HCEC 1CT (cell line): Measurements from ENCODE around the gene VWA7.

Experiments
- DNase-seq: peaks from one replicate; pipeline ENCODE4 v3.0.0-alpha.2; 2017

The VWA7 gene

DNA sequence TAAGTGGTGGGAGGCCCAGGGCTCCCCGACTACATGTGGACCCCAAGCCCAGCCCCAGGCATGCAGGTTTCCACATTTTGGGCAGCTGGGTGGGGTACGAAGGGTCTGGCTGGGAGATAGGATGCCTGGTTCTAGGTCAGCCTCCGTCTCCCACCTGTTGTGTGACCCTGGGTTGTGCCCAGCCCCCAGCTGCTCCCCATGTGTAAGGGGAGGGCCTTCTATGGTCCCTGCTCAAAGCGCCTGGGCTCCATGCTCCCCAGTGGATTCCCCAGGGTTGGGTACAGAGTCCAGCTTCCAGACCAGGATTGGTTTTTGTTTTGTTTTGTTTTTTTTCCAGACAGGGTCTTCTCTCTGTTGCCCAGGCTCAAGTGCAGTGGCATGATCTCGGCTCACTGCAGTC is 1.1 kb upstream of the VWA7 start:
- no peak for DNase-seq

DNA sequence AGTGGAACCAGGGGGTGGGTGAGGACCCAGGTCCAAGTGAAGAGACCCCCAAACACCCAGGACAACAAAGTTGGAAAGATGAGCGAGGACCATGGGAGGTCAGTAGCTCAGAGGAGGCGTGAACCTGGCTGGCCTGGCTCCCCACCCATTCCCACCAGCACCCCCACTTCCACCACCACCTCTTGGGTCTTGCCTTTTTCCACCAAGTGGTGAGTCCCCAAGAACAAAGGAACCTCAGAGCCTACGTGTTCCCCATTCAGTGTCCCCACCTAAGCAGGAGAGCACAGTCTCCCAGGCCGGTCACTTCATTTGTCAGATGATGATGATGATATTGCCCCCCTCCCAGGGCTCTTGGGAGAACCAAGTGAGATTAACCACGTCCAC is 531 bp upstream of the VWA7 start:
- DNase-seq, result no peak

DNA sequence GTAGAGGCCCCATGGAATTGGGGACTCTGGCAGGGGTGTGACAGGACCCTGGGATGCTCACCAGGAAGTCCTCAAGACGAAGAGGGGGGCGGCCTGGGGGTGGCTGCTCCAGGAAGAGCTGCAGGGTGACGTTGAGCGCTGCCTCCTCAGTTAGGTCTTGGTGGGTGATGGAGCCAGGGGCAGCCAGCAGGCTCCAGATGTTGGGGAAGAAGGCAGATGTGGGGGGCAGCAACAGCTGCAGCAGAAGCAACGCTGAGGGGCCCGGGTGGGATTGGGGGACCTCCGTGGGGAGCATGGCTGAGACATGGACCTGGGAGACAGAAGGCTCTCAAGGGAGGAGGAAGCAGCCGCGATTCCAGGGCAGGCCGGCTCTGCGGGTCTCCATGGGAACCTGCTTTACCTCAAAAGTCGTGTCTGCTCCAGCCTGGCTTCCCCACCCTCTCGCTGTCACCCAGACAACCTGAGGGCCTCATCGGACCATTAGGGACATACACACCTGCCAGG is 591 bp downstream of the VWA7 start:
- DNase-seq, result no peak

DNA sequence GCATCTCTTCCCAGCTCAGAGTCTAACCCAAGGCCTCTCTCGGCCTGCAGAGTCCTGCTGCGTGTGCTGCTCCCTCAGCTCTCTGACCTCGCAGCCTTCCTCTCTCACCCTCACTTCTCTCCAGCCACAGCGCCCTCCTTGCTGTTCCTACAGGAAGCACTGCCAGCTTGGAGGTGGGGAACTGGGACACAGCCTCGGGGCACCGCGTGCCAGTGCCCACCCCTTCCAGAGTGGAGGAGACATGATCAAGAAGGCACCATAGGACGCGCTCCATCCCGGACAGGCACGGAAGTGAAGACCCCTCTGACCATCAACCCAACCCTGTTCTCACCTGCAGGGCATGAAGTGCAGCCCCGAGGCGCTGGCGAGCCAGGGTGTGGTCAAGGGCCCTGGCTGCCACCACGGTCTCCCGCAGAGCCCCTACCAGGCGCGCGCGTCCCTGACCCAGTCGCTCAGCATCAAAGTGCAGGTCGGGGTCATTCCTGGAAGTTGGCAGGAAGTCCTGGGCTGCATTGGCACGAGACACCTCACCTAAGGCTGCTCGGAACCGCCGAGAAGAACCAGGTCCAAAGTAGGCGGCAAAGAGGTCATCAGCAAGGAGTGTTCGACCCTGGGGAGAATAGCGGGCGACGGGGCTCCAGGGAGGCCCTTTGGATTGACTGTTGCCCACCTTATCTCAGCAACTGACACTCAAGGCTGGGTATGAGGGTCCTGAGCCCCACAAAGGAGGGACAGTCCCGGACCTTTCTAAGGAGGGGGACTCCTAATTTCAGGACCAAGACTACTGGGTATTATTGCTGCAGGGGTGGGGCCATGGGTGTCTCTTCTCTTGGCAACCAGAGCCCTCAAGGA is 1.3 kb downstream of the VWA7 start:
- DNase-seq, result no peak

DNA sequence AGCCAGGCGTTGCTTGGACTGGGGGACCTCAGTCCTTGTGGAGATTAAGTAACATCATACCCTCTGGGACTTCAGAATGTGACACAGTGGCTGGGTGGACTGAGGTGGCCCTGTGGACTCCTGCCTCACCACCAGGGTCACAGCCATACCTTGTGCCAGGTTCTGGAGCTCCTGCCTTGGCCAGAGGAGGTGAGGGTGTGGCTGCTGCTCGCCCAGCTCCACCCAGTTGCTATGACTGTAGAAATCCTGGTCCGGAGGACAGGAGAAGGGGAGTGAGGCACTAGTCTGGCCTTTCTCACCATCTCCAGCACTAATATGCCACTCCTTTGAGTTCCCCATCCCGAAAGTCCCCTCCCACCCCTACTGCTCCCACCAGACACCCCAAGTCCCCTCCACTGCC is 1.9 kb downstream of the VWA7 start:
- DNase-seq, result no peak

DNA sequence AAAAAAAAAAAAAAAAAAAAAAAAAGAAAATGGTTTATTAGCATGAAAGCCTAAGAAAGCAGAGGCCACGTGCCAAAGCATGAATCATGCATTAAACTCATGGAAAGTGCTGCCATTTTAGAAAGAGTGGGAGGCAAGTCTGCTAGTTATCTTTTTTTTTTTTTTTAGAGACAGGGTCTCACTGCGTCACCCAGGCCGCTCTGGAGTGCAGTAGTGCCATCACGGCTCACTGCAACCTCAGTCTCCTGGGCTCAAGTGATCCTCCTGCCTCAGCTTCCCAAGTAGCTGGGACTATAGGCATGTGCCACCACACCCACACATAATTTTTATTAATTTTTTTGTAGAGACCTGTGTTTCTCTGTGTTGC is 5.2 kb downstream of the VWA7 start:
- DNase-seq, result no peak

DNA sequence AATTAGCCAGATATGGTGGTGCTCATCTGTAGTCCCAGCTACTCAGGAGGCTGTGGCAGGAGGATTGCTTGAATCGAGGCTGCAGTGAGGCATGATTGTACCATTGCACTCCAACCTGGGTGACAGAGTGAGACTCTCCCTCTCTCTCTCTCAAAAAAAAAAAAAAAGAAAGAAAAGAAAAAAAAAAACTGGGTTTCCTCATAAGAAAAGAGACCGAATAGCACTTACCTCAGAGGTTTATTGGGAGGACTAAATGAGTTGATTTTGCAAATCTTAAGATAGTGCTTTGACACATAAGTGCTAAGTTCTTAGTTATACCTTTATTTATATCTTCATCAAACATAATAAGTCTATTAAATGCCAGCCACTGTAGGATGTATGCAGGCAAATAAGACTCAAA is 6.3 kb downstream of the VWA7 start:
- no peak for DNase-seq

DNA sequence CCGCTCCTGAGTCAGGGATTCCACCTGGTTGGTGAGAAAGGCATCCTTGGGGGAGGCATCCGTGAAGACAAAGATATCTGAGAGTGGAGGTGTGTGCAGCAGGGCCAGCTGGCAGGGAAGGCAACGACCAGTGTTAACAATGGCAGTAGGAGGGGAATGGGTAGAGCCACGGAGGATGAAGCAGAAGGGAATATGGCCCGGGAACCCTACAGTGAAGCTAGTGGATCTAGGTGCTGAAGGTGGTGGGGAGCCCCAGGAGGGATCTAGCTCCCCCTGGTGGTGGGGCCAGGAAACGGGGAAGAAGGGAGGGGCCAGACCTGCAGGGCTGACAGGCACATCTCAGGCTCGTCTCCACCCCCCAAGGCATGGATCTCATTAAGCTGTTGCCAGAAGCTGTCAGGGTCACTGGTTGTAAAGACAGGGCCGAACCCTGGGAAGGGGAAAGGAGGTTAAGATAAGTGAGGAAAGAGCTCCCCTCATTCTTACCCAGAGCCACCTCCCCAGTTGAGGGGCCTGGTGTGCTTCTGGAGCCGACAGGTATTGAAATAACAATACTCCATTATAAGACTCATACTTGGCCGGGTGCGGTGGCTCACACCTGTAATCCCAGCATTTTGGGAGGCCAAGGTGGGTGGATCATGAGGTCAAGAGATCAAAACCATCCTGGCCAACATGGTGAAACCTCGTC is 7.3 kb downstream of the VWA7 start:
- peak; percentile 32 for DNase-seq

DNA sequence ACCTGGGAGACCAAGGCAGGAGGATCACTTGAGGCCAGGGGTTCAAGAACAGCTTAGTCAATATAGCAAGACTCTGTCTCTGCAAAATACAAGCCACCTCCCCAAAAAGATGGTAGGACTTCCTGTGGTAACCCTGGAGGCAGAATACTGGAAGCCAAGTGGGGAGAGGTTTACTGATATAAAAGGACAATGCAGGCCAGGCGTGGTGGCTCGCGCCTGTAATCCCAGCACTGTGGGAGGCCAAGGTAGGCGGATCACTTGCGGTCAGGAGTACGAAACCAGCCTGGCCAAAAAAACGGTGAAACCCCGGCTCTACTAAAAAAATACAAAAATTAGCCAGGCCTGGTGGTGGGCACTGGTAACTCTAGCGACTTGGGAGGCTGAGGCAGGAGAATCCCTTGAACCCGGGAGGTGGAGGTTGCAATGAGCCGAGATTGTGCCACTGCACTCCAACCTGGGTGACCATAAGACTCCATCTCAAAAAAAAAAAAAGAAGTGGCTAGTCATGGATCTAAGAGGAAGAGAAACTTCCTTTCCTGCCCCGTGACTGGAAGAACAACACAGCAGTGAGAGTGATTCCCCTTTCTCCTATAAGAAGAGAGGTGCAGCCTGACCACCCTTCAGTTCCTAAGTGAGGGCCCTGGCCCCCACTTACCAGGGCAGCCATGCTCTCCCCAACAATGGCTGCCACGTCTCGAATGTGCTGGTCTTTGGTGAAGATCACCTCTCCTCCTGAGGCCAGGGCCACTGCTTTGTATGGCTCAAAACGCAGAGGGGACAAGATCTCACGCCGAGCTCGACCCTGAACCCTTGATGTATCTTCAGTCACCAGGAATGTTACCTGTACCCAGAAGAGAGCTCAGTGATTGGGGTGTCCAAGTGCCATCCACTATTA is 8.5 kb downstream of the VWA7 start:
- no peak for DNase-seq

DNA sequence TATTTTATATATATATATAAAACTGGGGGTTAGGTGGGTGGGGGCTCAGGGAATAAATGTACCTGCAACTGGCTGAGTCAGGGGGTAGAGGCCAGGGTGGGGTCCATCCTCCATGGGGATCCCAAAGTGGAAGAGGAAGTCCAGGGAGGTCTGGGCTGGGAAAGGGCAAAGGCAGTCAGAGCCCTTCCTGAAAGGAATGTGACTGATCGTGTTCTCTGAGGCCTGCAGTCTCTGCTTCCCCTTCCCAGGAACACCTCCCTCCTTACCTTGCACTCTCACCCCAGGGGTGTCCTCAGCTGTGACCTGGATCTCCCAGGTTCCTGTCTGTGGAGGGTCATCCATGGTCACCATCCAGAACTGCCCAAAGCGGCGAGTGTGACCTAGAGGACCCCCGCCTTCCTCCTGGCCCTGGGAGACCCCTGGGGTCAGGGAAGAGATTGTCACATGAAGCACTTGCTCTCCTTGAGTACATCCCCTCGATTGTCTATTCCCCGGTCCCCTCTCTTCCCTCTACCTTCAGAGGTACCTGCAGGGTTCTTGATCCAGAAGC is 10.0 kb downstream of the VWA7 start:
- DNase-seq, result no peak

DNA sequence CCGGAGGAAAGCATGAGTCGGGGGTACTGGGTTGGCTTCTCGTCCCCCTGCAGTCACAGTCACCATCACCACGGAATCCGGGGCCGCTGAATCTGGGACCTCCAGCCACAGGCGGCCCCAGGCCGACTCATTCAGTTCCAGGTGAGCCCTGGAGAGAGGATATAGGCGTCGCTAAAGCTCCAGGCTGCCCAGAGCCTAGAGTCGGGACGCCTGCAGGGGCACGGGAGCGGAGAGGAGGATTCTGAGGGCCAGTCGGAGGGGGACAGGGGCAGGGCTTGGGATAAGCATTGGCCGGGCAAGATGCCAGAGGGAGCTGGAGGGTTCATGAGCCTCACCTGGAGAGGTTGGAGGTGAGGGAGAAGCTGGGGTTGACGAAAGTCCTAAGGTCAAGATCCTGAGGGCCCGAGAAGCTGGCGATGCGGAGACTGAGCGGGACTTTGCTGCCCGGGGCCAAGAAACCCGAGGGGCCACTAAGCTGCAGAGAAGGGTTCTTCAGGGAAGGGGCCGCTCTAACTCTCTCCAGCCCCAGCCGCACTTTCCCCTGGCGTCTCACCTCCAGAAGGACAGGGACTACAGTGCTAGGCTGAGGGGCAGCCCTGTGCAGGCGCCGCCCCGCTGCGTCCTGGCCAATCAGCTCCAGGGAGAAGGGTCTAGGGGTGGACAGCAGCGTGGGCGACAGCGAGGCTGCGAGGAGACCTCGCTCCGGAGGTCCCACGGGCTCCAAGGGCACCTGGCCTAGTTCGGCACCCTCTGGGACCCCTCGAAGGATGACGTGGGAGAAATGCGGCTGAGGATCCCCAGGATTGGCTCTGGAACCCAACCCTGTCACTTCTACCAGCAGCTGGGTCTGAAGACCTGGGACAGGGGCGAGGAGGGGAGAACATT is 11.0 kb downstream of the VWA7 start:
- DNase-seq, result no peak

DNA sequence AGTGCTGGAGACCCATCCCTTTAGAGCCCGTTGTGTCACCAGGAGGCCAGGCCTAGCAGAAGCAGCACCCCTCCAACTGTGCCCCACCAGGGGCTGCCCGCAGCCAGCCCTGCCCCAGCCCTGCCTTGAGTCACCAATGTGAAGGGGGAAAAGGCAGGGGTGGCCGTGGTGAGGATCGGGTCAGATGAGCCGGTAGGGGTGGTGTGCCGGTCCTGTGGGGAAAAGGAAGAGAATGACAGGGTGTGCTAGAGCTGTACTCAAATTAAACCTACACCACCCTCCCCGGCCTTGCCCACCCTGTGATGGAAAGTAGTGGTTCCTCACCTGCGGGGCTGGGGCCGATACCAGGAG is 11.6 kb downstream of the VWA7 start:
- DNase-seq, result no peak

DNA sequence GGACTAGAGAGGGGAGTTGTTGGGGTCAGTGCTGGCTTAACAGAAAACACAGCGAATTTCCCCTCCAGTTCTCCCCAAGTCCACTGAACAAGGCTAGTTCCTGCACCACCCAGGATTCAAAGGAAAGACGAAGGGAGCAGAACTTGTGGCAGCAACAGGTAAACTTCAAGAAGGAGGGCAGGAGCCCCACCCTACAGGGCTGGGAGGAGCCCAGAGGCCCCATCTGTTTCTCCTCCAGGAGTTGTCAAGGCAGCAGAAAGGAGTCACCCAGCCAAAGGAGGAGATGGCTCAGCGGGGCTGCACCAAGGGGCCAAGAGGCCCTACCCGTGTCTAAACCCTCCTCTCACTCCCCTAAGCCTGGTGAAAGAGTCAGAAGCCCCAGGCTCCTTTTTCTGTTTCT is 12.9 kb downstream of the VWA7 start:
- no peak for DNase-seq

DNA sequence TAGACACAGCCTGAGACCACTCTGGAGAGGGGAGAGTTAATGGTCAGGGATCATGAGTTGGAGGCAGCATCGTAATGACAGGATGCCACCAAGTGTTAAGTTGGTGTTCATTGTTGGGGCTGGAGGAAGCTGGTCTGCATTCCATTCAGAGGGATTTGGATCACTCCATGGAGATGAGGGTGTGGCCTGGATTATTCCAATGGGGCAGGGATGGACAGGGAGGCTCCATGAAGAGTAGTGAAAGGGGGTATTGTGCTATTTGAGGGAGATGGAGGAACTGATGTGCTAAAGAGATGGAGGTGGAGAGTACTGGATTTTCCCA is 13.5 kb downstream of the VWA7 start:
- DNase-seq, result peak; percentile 69

DNA sequence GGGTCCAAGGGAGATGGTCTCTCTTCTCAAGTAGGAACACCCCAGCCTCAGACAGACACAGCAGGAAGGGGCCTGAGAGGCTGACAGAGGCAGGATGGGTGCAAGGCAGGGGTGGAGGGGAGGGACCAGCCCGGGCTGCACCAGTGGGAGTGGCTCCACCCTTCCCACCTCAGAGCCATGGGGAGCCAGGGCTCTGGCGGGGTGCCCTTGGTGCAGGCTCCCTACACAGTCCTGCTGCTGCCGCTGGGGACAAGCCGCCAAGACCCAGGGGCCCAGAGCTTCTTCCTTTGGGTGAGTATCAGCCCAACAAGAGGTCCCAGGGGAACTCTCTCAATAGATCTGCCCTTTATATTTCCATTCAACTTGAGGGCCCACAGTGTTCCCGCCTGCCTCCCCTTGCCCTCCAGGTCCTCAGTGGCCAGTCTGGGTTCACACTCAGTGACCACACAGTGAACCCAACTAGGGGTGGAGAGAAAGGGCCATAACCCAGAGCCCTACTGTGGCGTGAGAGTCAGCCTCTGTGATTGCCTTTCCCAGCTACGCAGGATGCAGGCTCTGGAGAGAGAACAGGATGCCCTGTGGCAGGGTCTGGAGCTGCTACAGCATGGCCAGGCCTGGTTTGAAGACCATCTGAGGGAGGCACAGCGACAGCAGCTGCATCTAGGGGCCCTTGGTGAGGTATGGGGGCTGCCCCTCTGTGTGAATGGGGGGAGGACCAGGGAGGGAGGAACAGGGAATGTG is 14.1 kb downstream of the VWA7 start:
- no peak for DNase-seq

DNA sequence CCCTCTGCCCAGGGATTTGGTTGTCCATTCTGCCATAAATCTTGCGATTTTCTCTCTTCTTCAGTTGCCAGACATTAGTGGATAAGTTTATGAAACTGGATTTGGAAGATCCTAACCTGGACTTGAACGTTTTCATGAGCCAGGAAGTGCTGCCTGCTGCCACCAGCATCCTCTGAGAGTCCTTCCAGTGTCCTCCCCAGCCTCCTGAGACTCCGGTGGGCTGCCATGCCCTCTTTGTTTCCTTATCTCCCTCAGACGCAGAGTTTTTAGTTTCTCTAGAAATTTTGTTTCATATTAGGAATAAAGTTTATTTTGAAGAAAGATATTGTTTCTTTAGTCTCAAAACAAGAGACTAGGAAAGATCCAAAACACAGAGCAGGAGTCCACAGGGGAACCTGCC is 14.8 kb downstream of the VWA7 start, which contains the start of gene SAPCD1:
TSS of gene SAPCD1 (plus strand) at position 301 of the 400 bp plus-strand sequence. CDS start 399 bp downstream, outside the sequence.
- no peak for DNase-seq

DNA sequence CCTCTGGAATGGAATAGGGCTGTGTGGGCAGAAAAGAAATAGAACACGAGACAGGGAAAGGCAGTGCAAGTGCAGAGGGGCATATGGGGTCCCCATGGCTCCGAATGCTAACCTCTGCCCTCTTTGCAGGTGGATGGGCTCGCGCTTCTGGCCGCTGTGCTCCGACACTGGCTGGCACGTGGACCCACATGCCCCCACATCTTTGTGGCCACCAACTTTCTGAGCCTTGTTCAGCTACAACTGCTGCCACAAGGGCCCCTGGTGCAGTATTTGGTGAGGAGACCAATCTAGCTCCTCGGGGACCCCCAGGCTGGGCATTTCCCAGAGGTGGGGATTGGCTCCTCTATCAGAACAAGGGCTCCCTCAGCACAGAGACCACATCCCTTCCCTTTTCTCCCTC is 15.8 kb downstream of the VWA7 start:
- DNase-seq, result no peak

DNA sequence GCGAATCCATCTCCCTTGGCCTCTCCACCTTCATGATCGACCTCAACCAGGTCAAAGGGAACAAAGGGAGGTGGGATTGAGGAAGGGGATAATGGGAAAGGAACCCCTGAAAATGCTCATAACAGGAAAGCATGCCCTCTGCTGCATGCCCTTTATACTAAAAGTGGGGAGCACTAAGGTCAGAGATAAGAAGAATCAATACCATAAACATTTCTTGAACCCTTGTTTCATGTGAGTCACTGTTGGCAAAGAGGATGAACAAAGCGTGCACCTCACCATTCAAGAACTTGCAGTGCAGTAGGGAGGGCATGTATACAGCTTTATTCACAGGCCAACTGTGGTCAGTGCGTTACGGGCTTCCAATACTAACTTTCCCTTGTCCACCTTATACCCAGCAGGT is 16.3 kb downstream of the VWA7 start:
- no peak for DNase-seq

DNA sequence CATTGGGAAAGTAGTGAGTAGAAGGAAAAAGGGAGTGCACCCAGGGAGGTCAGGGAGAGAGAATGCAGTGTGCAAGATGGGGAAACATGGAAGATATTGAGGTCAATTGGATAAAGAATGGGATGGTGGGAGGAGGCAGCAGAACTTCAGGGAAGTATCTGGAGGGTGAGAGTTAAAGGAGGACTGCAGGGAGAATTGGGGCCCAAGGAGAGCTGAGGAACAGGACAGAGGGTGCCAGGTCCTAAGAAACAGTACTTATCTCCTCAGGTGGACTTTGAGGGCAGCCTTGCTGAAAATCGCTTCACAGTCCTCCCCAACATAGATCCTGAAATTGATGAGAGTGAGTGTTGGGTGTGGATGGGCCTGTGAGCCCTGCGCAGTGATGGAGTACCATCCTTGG is 18.8 kb downstream of the VWA7 start:
- DNase-seq, result no peak

DNA sequence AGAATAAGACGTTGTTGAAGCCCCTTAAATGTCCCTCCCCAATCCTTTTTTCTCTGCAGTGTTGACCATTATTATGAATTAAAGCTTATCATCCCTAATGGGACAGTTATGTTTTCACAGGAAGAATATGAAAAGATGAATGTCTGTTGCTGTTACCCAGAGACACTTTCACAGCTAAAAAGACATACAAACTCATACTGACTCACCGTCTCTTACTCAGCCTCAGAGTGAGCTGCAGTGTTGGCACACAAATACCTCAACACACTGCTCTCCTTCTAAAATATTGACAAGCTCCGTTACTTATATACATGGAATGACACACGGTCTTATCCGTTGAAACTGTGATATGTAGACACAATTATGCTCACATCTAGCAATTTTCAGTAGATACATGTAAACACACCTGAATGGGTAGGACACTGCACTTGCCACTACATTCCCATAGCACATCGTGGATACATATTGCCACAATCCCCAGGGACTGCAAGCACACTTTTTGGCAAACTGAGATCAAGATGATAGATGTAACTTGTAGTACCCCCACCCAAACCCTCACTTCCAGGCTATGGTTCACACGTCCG is 24.3 kb downstream of the VWA7 start:
- peak; percentile 88 for DNase-seq

DNA sequence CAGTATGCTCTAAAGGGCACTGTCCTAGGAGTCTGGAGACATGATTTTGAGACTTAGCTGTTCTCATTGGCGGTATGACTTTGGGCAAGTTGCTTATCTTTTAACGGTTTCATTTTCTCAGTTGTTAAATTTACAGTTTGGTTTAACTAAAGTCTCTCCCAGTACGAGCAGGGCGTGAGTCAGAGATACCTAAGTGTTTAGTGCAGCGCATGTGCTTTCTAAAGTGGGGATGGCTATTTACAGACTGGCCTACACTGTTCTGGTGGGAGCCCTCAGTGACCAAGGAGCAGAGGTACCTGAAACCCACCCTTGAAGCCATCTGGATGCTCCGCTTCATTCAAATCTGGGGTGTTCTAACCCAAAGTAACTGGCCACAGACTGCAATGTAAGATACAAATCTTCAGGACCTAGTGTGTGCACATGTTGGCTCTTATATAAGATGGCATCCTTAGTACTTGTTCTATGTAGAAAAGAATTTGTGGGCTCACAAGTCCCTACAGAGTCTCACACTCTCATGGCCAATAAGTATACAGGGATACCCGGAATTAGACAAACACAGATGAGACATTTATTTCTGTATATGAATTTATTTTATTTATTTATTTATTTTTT is 26.6 kb downstream of the VWA7 start:
- DNase-seq, result peak; percentile 76
